Stimulated activated CD4-positive, alpha-beta T cell treated with anti-CD3 and anti-CD28 coated beads, Interleukin-4, amount 100 ng/mL, for 1 hour (primary cell): ENCODE results near the gene PLCB4.

Source experiments
- DNase-seq: peaks from one replicate; pipeline ENCODE4 v3.0.0-alpha.2; 2020

PLCB4 gene

GRCh38 chr20:9286501-9287461 is 217.9 kb downstream of the PLCB4 start:
- no peak for DNase-seq

DNA sequence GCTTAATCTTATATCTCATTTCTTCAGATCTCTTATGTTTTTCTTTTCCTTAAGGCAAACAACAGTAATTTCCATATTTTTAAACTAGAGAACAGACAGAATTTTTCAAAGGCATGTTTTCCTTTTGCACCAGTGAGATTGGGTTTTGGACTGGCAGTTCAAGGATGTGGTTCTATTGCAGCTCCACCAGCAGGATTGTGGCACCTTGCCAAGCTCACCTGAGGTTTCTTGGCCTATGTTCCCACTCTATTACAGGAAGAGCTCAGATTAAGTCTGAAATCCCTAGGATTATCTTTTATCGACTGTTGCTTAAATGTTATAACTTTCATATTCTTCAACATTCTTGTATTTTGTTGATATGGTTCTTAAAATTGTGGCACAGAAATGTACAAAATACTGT is 218.9 kb downstream of the PLCB4 start:
- no peak for DNase-seq

DNA sequence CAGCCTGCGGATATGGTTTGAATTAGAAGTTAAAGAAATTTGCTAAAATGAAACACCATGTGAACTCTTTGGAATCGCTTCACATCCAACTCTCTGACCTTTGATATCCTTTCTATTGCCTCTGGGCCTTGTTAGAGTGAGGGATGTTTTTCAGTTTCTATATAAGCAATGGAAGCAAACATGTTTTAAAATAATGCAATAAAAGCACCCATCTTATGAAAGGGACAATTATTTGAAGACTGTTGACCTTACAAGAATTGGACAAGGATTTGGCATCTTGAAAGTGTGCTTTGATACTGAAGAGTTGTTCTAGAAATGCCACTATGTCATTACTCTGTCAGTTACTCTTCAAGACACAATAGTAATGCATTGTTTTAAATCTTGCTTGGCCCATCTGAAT is 221.4 kb downstream of the PLCB4 start:
- no peak for DNase-seq

- no peak for DNase-seq
Measured at GRCh38 chr20:9293145-9293544, 224.3 kb downstream of the PLCB4 start.

DNA sequence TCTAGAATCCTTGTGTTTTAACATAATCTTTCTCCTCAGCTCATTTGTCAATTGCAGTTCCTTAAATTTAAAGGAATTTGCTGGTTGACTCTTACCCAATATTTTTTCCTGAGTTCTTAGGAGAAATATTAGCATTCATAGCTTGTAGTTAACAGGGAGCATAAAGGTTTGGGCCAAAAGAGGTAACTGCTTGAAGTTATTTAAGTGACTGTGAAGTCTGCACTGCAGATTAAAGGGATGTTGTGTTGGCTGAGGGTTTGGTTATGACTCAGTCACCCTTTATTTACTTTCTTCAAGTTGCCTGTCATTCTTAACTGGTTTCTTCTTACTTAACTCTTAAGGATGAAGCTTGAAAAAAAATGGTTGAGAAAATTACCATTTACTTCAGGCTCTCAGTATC is 225.2 kb downstream of the PLCB4 start:
- DNase-seq = no peak

GRCh38 chr20:9298906-9299305 is 230.0 kb downstream of the PLCB4 start:
- DNase-seq = no peak

GRCh38 chr20:9300080-9300479 is 231.2 kb downstream of the PLCB4 start:
- DNase-seq = no peak

DNA sequence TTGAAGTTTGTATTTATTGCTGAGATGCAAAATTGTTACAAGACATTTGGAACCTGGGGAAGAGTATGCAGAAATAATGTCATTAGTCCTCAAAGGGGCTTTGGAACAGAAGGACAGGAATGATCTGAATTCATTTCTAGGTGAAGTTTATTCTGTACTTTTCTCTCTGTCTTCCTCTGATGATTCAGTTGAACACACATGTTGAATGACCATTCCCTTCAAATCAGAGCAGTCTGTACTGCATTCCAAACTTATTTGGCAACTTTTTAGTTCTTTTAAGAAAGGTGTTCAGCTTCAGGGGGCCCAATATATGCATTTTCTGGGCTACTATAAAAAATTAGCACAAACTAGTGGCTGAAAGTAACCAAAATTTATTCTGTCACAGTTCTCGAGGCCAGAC is 231.6 kb downstream of the PLCB4 start:
- DNase-seq = no peak

- no peak for DNase-seq
Measured at GRCh38 chr20:9301129-9302090, 232.5 kb downstream of the PLCB4 start.

- no peak for DNase-seq
Measured at GRCh38 chr20:9302091-9302462, 233.2 kb downstream of the PLCB4 start.

- no peak for DNase-seq
Measured at GRCh38 chr20:9306521-9306920, 237.6 kb downstream of the PLCB4 start.

GRCh38 chr20:9308056-9308455 is 239.2 kb downstream of the PLCB4 start:
- DNase-seq = no peak

GRCh38 chr20:9311132-9311531 is 242.2 kb downstream of the PLCB4 start:
- DNase-seq = no peak

DNA sequence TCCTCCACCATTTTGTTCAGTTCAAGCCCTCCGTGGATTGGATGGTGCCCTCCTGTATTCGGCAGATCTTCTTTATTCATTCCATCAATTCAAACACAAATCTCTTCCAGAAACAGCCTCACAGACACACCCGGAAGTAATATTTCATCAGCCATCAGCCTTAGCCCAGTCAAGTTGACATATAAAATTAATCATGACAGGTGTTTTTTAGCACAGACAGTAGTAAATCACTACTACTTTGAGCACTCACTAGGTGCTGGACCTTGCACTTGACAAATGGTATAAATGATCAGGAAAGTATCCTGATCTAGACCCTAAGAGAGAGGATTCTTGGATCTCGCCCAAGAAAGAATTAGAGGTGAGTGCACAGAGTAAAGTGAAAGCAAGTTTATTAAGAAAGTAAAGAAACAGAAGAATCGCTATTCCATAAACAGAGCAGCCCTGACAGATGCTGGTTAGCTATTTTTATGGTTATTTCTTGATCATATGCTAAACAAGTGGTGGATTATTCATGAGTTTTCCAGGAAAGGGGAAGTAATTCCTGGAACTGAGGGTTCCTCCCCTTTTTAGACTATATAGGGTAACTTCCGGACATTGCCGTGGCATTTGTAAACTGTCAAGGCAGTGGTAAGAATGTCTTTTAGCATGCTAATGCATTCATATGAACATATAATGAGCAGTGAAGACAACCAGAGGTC is 250.9 kb downstream of the PLCB4 start:
- DNase-seq = no peak

GRCh38 chr20:9321007-9321406 is 252.1 kb downstream of the PLCB4 start:
- no peak for DNase-seq

DNA sequence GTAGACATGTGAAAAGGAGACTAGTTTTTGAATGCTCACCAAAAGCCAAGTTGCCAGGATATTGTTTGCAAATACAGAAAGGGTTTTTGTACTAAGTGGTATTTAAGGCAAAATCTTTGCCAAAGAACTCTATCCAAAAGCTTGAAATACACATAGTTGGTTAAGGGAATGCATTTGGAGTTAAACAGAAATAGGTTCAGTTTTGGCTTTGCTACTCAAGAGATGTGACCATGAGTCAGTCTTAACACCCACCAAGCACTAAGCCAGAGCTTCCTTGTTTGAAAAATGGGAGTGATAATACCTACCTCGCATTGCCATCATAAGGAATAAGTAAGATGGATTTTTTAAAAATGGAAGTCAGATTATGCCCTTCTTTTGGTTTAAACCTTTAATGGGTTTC is 253.8 kb downstream of the PLCB4 start:
- DNase-seq = no peak

DNA sequence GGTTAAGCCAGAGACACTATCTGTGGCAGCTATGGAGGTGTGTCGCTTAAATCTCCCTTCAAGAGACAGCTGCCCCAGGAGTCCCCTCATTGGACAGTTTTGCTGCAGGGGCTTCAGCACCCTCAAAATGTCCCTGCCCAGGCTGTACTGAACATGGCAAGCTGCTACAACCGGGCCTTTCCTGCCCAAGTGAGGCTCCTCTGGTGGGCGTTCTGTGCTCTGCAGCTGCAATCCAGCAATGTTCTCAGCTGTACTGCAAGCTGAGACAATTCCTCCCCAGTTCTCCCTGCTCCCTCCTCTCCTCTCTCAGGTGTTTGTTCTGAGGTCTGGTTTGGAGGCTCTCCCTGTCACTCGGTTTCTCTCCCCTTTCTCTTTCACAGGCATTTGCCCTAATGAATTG is 254.7 kb downstream of the PLCB4 start:
- no peak for DNase-seq

GRCh38 chr20:9329355-9330101 is 260.6 kb downstream of the PLCB4 start:
- no peak for DNase-seq

- DNase-seq = no peak
Measured at GRCh38 chr20:9330151-9330550, 261.3 kb downstream of the PLCB4 start.

- DNase-seq = no peak
Measured at GRCh38 chr20:9331707-9332435, 263.0 kb downstream of the PLCB4 start.

- DNase-seq = no peak
Measured at GRCh38 chr20:9332791-9333479, 264.0 kb downstream of the PLCB4 start.
